ENCODE results near the gene MAP4K5.

Gene MAP4K5

GRCh38 chr14:50397390-50398188, 134.8 kb downstream of the MAP4K5 start:
- DNase-seq = no peak

GRCh38 chr14:50396631-50397389, 135.6 kb downstream of the MAP4K5 start, which contains the start of gene CDKL1:
TSS of gene CDKL1 (minus strand) at chr14:50396881. CDS start at chr14:50395868, 1,013 bp downstream.
- no peak for DNase-seq

GRCh38 chr14:50395448-50395847, 136.9 kb downstream of the MAP4K5 start:
- no peak for DNase-seq

- no peak for DNase-seq
These were observed 137.7 kb downstream of the MAP4K5 start for GRCh38 chr14:50394713-50395112.

- no peak for DNase-seq
These were observed 142.5 kb downstream of the MAP4K5 start for GRCh38 chr14:50389668-50390441.

- DNase-seq = no peak
These were observed 144.0 kb downstream of the MAP4K5 start for GRCh38 chr14:50388256-50388931.

GRCh38 chr14:50387548-50387947, 144.8 kb downstream of the MAP4K5 start:
- no peak for DNase-seq

- DNase-seq = no peak
These were observed 148.6 kb downstream of the MAP4K5 start for GRCh38 chr14:50383618-50384225.

GRCh38 chr14:50381823-50382287, 150.5 kb downstream of the MAP4K5 start:
- no peak for DNase-seq

- no peak for DNase-seq
These were observed 151.4 kb downstream of the MAP4K5 start for GRCh38 chr14:50381008-50381407.

GRCh38 chr14:50380455-50380854, 151.9 kb downstream of the MAP4K5 start:
- DNase-seq = no peak

- DNase-seq = no peak
These were observed 152.8 kb downstream of the MAP4K5 start for GRCh38 chr14:50379563-50379962.

- no peak for DNase-seq
These were observed 154.8 kb downstream of the MAP4K5 start for GRCh38 chr14:50377550-50378085.

GRCh38 chr14:50375760-50376159, 156.6 kb downstream of the MAP4K5 start:
- no peak for DNase-seq

- DNase-seq = no peak
These were observed 158.4 kb downstream of the MAP4K5 start for GRCh38 chr14:50373959-50374358.

GRCh38 chr14:50371546-50371945, 160.8 kb downstream of the MAP4K5 start:
- no peak for DNase-seq

Measured in NCI-H1436 treated with DMSO at 0.1 percent for 48 hours (cell line).